ENCODE results near the gene SLX1A.
"Not testable (repeated sequence)": the region's sequence is repeated elsewhere in the genome, so short reads cannot be mapped to it uniquely, and the experiment has no call there.

Gene SLX1A

DNA sequence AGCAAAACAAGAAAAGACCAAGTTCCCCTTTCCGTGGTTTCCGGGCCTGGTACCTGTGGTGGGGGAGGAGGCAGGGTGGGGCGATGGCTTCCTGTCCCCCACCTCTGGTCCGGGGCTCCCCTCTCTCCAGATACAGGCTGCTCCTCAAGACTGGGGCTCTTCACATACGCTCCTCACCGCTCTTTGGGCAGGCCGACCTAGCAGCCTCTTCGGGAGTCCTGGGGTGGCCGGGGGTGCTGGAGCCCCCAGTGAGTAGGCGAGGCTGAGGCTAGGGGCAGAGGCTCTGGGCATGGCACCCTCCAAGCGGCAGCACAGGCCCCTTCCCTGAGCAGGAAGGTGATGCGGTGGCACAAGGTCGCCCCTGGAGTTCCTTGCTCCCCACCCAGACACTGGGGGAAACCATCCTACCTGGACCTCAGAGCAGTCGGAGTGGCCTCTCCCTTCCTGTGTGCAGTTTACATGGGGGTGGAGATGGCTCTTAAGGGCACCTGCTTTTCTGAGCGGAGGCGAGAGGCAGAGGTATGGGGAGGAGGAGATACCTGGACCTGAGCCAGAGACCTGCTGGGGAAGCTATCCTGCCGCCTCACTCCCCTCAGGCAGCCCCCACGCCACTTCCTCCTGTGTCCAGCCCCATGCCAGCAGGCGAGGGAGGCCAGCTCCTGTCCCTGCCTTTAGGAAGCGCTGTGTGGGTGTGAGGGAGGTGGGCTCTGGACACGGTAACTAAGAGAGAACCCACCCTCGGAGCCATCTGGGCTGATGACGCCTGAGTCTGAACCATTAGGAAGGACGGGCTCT lies 9.4 kb upstream of the SLX1A start:
- peak; percentile 86 for DNase-seq (ENCODE audit: low spot score)

DNA sequence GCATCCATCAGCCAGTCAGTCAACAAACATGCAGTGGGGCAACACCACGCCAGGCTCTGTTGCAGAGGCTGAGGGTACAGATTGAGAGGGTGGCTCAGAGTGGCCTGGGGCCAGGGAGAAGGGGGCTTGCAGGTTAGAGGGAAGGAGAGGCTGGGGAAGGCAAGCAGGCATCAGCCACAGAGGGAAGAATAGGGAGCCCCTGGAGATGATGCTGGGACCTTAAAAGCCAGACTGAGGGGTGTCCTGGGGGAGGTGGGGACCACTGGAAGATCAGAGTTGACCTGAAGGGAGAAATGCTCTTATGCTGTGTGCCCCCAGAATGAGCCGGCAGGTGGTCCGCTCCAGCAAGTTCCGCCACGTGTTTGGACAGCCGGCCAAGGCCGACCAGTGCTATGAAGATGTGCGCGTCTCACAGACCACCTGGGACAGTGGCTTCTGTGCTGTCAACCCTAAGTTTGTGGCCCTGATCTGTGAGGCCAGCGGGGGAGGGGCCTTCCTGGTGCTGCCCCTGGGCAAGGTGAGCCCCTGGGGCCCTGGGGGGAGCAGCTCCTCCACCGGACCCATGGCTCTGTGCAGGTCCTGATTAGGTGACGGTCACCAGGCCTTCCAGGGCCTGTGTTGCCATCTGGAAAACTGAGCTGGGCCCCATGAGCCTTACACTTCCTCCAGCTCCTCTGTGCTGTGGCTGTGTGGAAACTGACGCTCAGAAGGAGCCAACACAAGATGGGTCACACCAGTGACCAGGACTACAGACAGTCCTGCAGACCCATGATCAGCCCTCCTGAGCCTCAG lies 8.6 kb upstream of the SLX1A start:
- no peak for DNase-seq (ENCODE audit: low spot score)

DNA sequence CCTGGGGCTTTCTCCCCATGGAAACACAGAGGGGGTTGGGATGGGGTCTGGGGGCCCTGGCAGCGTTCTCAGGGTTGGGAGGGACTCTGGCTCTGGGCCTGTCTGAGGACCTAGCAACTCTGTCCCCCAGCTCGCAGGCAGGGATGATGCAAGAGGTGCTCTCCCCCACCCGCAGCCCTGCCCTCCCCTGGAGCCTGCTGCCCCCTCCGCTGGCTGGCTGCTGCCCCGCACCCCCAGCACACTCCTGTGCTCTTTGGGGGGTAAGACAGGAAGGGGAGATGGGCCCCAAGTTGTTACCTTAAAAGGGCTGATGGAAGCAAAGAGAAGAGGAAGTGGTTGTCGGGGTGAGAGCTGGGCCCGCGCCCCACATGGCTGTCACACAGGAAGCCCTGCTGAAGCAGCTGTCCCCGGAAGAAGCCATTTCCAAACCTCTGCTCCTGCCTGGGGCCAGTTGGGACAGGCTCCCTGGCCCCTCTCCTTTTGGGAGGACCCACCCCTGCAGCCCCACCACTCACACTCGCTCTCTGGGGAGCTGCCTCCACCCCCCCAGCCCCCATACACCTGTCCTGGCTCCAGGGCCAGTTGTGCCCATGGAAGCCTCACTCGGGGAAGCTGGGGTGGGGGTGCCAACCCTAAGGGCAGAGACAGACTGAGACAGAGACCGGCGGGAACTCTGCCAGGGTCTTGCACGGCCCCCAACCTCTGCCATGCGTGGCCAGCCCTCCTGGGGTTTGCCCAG lies 7.8 kb upstream of the SLX1A start:
- DNase-seq (ENCODE audit: low spot score) = peak; percentile 94

DNA sequence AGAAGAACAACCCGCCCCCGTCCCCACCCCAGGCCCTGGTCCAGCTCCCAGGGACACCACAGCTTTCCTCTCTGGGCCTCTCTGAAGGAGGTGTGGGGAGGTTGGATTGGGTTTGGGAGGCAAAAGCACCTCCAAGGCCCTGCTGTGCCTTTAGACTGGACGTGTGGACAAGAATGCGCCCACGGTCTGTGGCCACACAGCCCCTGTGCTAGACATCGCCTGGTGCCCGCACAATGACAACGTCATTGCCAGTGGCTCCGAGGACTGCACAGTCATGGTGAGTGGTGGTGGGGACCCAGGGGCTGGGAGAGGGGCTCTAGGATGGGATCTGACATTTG lies 7.3 kb upstream of the SLX1A start:
- DNase-seq (ENCODE audit: low spot score) = no peak

DNA sequence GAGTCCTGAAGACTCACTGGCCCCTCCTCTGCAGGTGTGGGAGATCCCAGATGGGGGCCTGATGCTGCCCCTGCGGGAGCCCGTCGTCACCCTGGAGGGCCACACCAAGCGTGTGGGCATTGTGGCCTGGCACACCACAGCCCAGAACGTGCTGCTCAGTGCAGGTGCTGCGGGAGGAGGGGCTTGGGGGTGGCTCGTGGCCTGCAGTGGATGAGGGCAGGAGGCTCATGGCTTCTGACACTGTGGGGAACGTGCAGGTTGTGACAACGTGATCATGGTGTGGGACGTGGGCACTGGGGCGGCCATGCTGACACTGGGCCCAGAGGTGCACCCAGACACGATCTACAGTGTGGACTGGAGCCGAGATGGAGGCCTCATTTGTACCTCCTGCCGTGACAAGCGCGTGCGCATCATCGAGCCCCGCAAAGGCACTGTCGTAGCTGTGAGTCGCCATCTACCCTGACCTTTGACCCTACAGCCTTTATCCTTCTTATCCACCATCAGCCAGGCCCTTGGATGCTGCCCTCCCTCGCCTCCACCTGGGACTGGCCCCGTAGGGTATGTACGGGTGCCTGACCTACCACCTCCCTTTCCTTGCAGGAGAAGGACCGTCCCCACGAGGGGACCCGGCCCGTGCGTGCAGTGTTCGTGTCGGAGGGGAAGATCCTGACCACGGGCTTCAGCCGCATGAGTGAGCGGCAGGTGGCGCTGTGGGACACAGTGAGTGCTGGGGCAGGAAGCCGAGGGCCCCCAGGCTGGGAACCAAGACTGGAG lies 6.7 kb upstream of the SLX1A start:
- peak; percentile 91 for DNase-seq (ENCODE audit: low spot score)

DNA sequence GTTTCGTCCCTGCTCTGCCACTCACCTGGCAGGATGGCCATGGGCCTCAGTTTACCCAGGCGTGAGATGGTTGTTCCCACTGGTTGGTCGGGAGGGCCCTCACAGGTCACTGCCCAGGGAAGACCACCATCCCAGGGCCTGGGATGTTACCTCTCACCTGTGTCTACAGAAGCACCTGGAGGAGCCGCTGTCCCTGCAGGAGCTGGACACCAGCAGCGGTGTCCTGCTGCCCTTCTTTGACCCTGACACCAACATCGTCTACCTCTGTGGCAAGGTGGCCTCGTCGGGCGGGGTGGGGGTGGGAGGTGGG lies 6.2 kb upstream of the SLX1A start:
- DNase-seq (ENCODE audit: low spot score) = no peak

DNA sequence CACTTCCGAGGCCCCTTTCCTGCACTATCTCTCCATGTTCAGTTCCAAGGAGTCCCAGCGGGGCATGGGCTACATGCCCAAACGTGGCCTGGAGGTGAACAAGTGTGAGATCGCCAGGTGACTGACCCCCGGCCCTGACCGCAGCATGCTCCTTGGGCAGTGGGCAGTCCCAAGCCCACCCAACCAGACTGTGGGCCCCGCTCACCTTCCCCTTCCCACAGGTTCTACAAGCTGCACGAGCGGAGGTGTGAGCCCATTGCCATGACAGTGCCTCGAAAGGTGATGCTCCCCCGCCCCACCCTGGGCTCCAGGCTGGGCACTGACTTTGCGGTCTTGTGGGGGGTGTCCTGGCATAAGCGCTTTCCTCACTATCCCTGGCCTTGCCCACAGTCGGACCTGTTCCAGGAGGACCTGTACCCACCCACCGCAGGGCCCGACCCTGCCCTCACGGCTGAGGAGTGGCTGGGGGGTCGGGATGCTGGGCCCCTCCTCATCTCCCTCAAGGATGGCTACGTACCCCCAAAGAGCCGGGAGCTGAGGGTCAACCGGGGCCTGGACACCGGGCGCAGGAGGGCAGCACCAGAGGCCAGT lies 5.6 kb upstream of the SLX1A start:
- no peak for DNase-seq (ENCODE audit: low spot score)

DNA sequence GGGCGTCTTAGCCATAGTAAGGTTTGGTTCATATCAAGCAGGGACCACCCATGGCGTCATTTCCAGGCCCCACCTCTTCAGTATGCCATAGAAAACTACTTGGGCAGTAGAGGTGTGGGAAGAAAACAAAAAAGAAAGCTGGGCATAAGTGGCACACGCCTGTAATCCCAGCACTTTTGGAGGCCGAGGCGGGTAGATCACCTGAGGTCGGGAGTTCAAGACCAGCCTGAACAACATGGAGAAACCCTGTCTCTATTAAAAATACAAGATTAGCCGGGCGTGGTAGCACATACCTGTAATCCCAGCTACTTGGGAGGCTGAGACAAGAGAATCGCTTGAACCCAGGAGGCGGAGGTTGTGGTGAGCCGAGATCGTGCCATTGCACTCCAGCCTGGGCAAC lies 2.5 kb upstream of the SLX1A start:
- not testable (repeated sequence) for DNase-seq (ENCODE audit: low spot score)

DNA sequence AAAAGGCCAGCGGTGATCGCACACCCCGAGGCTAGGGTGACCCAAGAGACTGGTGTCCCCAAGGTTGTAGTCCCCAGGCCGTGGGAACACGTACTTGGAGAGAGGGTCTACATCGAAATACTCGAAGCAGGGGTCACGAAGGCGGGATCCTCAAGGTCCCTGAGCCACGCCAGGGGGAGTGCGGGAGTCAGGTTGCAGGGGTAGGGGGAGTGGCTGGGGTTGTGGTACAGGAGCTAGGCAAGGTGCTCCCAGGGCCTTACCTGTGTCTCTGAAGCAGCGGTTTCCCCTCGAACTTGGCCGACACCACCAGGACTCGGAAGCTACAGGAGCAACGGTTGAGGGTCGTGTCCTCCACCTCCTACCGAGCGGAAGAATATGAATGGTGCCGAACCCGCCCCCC lies 577 bp upstream of the SLX1A start:
- not testable (repeated sequence) for DNase-seq (ENCODE audit: low spot score)

DNA sequence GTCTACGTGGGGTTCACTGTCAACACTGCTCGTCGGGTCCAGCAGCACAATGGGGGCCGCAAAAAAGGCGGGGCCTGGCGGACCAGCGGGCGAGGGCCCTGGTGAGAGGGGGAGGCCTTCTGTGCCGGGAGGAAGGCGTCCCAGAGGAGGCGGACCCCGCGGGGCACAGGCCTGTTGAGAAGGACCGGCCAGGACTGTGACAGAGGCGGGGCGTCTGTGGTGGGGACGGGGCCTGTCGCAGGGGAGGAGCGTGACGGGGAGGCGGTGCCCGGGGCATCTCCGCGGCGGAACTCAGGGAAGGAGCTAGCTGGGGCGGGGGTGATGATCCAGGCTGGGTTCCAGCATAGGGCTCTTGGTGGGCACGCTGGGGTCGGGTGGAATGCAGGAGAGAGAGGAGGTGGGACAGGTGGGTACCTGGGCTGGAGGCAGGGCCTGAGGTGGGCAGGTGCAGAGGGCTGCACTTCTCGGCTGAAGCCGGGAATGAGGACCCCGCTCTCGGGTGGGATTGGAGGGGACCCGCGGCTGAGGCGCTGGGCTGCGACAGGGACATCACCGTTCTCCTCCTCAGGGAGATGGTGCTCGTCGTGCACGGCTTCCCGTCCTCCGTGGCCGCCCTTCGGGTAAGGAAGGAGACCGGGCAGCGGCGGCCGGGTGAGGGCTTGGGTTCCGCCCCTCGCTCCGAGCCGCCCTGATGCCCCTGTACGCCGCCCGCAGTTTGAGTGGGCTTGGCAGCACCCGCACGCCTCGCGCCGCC lies 674 bp downstream of the SLX1A start:
- DNase-seq (ENCODE audit: low spot score) = not testable (repeated sequence)

DNA sequence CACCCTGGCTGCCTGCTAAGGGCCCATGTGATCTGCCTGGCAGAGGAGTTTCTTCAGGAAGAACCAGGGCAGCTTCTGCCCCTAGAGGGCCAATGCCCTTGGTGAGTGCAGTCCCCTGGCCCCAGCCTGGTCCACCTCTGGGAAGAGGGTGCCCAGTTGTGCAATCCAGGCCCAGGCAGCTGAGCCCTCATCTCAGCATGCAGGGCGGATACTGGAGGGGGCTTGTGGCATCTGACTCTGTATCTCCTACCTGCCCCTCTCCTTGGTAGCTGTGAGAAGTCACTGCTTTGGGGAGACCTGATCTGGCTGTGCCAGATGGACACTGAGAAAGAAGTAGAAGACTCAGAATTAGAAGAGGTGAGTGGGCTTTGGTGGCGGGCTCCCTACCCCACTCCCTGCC lies 3.3 kb downstream of the SLX1A start:
- DNase-seq (ENCODE audit: low spot score) = not testable (repeated sequence)

DNA sequence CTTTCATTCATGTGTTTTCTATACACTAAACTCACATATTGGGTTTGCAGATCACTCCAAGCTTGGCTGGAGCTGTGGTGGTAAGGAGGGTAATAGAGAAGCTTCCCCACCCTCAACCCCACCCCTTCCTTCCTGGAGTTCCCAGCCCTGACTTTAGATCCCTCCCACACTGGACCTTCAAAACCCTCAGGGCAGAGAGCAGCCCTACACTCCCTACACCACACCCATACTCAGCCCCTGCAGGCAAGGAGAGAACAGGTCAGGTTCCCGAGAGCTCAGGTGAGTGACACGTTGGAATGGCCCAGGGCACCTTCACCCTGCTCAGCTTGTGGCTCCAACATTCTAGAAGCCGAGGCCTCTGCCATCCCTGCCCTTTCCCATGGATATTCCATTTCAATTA lies 5.4 kb downstream of the SLX1A start, which contains the start of gene SULT1A3:
SULT1A3 (plus strand) TSS at position 207 of the 400 bp plus-strand sequence. CDS start 1,474 bp downstream, outside the sequence.
- DNase-seq (ENCODE audit: low spot score) = not testable (repeated sequence)

DNA sequence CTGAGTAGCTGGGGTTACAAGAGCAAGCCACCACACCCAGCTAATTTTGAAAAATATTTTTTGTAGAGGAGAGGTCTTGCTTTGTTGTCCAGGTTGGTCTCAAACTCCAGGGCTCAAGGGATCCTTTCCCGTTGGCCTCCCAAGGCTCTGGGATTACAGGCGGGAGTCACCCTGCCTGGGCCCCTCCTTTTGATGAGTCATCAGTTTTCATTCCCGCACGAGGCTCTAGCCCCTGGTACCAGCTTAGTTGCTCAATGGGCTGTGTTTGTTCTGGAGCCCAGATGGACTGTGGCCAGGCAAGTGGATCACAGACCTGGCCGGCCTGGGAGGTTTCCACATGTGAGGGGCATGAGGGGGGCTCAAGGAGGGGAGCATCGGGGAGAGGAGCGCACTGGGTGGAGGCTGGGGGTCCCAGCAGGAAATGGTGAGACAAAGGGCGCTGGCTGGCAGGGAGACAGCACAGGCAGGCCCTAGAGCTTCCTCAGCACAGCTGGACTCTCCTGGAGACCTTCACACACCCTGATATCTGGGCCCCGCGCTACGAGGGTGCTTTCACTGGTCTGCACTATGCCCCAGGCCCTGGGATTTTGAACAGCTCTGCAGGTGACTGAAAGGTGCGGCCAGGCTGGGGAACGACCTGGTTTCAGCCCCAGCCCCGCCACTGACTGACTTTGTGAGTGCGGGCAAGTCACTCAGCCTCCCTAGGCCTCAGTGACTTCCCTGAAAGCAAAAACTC lies 6.1 kb downstream of the SLX1A start:
- not testable (repeated sequence) for DNase-seq (ENCODE audit: low spot score)

DNA sequence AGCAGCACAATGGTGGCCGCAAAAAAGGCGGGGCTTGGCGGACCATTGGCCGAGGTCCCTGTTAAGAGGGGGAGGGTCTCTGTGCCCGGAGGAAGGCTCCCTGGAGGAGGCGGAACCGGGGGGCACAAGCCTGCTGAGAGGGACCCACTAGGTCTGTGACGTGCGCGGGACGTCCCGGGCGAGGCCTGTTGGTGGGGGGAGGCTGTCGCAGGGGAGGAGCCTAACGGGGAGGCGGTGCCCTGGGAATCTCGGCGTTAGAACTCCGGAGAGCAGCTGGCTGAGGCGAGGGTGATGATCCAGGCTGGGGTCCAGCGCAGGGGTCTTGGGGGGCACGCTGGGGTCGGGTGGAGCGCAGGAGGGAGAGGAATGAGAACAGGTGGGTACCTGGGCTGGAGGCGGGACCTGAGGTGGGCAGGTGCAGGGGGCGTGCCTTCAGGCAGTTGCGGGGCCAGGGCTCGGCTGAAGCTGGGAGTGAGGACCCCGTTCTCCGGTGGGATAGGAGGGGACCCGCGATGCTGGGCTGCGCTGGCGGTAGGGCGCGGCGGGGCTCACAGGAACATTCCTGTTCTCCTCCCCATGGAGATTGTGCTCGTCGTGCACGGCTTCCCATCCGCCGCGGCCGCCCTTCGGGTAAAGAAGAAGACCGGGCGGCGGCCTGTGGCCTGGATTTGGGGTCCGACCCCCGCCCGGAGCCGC lies 12.0 kb downstream of the SLX1A start:
- DNase-seq (ENCODE audit: low spot score) = not testable (repeated sequence)

DNA sequence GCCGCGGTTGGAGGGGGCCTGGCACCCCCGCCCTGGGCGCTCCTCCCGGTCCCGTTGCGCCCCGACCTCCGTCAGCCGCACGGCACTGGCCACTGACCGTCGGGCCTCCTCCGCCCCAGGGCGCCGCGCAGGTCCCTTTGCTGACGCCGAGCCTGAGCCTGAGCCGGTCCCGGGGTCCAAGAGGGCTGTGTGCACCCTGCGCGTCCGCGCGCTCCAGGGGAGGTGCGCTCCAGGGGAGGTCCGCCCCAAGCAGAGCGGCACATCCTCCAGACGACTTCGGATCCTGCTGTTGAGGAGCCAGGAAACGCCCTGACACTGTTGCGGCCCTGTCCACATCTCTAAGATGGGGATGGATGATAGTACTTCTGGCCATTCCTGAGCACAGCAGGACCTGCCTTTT lies 12.6 kb downstream of the SLX1A start:
- not testable (repeated sequence) for DNase-seq (ENCODE audit: low spot score)

DNA sequence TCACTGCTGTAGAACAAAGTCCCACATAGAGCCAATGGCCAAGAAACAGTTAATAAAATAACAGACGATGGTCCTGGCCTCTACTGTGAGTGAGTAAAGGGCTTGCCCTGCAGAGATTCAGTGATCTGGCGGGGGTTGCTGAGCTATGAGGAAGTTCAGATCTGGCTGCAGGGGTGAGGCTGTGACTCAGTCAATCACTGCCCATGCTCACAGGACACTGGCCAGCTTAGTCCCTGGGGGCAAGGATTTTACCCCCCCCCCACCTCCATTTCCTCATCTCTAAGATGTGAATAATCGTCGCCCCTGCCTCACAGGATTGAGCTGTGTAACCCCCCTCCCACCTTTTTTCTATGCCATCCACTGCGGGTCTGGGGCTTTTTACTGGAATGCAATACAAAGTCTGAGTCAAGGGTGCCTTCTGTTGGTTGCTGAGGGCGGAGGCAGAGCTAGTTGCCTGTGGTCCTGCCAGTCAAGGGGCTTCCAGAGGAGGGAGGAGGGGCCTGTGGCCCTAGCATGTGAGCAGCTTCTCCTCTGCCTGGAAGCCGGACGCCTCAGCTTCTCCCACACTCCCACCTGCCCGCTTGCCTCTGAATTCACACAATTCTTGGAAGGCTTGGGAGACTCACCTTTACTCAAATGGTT lies 13.5 kb downstream of the SLX1A start:
- not testable (repeated sequence) for DNase-seq (ENCODE audit: low spot score)

DNA sequence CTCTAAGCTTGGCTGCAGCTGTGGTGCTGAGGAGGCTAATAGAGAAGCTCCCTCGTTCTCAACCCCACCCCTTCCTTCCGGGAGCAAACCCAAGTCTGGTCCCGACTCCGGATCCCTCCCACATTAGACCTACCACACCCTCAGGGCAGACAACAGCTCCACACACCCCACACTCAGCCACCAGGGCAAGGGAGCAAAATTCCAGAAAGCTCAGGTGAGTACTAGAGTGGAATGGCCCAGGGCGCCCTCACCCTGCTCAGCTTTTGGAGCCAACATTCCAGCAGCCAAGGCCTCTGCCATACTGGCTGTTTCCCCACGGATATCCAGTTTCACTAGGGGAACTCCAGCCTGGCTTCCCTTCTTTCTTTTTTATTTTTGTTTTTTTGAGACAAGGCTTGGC lies 15.4 kb downstream of the SLX1A start:
- not testable (repeated sequence) for DNase-seq (ENCODE audit: low spot score)

DNA sequence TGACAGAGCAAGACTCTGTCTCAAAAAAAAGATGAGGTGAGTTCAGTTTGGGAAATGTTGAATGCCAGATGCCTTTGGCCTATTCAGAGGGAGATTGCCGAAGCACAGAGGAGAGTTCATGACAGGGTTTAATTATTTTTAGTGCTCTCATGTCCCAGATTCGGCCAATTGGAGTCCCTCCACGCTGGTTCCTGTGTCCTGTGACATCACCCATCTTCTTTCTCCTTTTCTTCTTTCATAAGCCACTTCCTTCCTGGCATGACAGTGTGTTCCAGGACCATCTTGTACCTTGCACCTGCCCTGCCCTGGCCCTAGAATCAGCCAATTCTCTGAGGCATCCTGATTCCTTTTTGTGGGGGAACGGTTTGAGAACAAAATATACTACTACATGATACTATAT lies 17.7 kb downstream of the SLX1A start:
- DNase-seq (ENCODE audit: low spot score) = not testable (repeated sequence)

DNA sequence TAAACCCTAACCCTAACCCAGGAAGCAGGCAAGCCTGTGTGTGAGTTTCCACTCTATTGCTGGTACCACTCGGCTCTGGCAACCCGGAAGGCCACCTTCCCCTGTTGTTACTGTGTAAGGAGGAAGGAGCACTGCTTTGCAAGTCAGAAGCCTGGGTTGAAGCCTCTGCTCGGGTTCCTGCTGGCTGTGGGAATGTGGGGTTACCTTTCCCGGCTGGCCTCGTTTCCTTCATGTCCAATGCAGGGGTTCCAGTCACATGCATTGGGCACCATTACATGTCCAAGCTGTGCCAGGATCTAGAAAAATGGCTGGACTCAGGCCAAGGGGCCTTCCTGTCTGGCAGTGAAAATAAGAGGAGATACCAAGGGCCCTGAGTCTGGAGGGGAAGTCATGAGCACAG lies 23.4 kb downstream of the SLX1A start:
- not testable (repeated sequence) for DNase-seq (ENCODE audit: low spot score)

All from activated CD4-positive, alpha-beta T cell treated with anti-CD3 and anti-CD28 coated beads, Interleukin-2, Interleukin-4, amounts not matched to agents 100 ng/mL and 50 ng/mL, durations not matched to agents 16 hours and 8 hours (primary cell).